GM12878 (cell line): ENCODE results near the gene COL4A2. TPM values are rescaled to one million over a fixed set of nuclear protein-coding genes. Genes with fewer than 3 reads are reported as not detected.

Source experiments
- ATAC-seq: fragments of 200-7000 bp; cut with Tn5 transposase; 3 replicates; pipeline ENCODE4 v1.9.1; 2020; ENCODE audit warnings: mild to moderate bottlenecking, moderate library complexity
- BruUV-seq: library from RNA; stranded (reverse); fragments of 400-500 nt; replicated peaks from 2 replicates; lab custom pipeline; 2021; lab: Mats Ljungman, UMichigan
- CTCF ChIA-PET: fragments of 300-600 bp; sonication (Branson Sonifier 250); formaldehyde crosslinking; extraction: SDS; loops from one replicate; lab custom pipeline; 2021; ENCODE audit warnings: inconsistent platforms; lab: Yijun Ruan, JAX
- POLR2A ChIA-PET: fragments of 350-600 bp; formaldehyde crosslinking; extraction: SDS; loops from one replicate; lab custom pipeline; 2021; ENCODE audit warnings: inconsistent platforms; lab: Charles Lee
- RAD21 ChIA-PET: fragments of 300-600 bp; sonication (Branson Sonifier 250); formaldehyde crosslinking; loops from one replicate; lab custom pipeline; 2023; ENCODE audit warnings: antibody characterized with exemption; ENCODE audit not compliant: unreplicated experiment; lab: Charles Lee
- SMC1A ChIA-PET: fragments of 300-600 bp; sonication (Branson Sonifier 250); formaldehyde crosslinking; loops from one replicate; lab custom pipeline; 2023; ENCODE audit not compliant: unreplicated experiment, uncharacterized antibody; lab: Charles Lee
- DNase-seq: peaks from one replicate; pipeline ENCODE4 v3.0.0-alpha.2; 2011; ENCODE audit warnings: low read depth, low spot score
- FAIRE-seq: peaks from 3 replicates; lab custom pipeline; 2011; peaks lifted over from hg19 to GRCh38; lab: Jason Lieb, UNC
- H2AFZ ChIP-seq: 2 replicates; pipeline ENCODE4 v1.6.0; 2011; ENCODE audit warnings: low read depth, low read length, control low read depth; ENCODE audit not compliant: control insufficient read depth
- H3K27ac ChIP-seq: 2 replicates; pipeline ENCODE4 v1.5.1; 2011; ENCODE audit warnings: control low read depth; ENCODE audit not compliant: control insufficient read depth, insufficient read depth
- H3K27me3 ChIP-seq, 2 experiments: replicated peaks in 1 of 2; 2 replicates each; pipeline versions ENCODE4 v1.6.0 to v1.6.1; 2011; ENCODE audit warnings: low read length in 1 of 2; ENCODE audit not compliant: control insufficient read depth in 2 of 2, insufficient read depth in 2 of 2
- H3K36me3 ChIP-seq, 2 experiments: 2 replicates each; pipeline ENCODE4 v1.5.1; 2011; ENCODE audit warnings: low read length in 1 of 2; ENCODE audit not compliant: control insufficient read depth in 2 of 2, insufficient read depth in 2 of 2
- H3K4me1 ChIP-seq: 2 replicates; pipeline ENCODE4 v1.6.1; 2011; ENCODE audit warnings: mild to moderate bottlenecking, low read length, moderate library complexity, mixed read lengths; ENCODE audit not compliant: control insufficient read depth, insufficient read depth
- H3K4me2 ChIP-seq: 2 replicates; pipeline ENCODE4 v1.6.0; 2011; ENCODE audit warnings: control low read depth; ENCODE audit not compliant: control insufficient read depth, insufficient read depth
- H3K4me3 ChIP-seq: fragments of 200-600 bp; sonication (generic); 2 replicates; pipeline ENCODE4 v1.5.1; 2016
- H3K79me2 ChIP-seq: 2 replicates; pipeline ENCODE4 v1.6.0; 2011; ENCODE audit warnings: low read length; ENCODE audit not compliant: control insufficient read depth, insufficient read depth
- H3K9ac ChIP-seq: 2 replicates; pipeline ENCODE4 v1.8.0; 2011; ENCODE audit warnings: low read length, control low read depth, mixed read lengths; ENCODE audit not compliant: control insufficient read depth, insufficient read depth
- H3K9me3 ChIP-seq: replicated peaks from 3 replicates; pipeline ENCODE4 v1.5.1; 2011; ENCODE audit warnings: mild to moderate bottlenecking, low read length; ENCODE audit not compliant: control insufficient read depth, insufficient read depth
- H4K20me1 ChIP-seq: 2 replicates; pipeline ENCODE4 v1.6.0; 2011; ENCODE audit not compliant: control insufficient read depth, insufficient read depth
- BMI1 ChIP-seq: fragments of 450-650 bp; IDR thresholded peaks from 2 replicates; pipeline ENCODE4 v1.6.1; 2016; ENCODE audit warnings: mild to moderate bottlenecking, moderate library complexity, borderline replicate concordance
- EED ChIP-seq: sonication (generic); IDR thresholded peaks from 2 replicates; pipeline ENCODE4 v1.6.1; 2016; ENCODE audit warnings: antibody characterized with exemption, low read depth
- EGR1 ChIP-seq, 2 experiments: IDR thresholded peaks; 1 replicate in 1 of 2; 2 replicates in 1 of 2; pipeline ENCODE4 v1.6.1; 2011 to 2012; ENCODE audit warnings: low read depth in 2 of 2, low read length in 2 of 2, borderline replicate concordance in 1 of 2, mild to moderate bottlenecking in 1 of 2, moderate library complexity in 1 of 2
- ESRRA ChIP-seq: IDR thresholded peaks from 2 replicates; pipeline ENCODE4 v1.6.1; 2012; ENCODE audit warnings: mild to moderate bottlenecking, low read length, improper control_type of control experiment
- HCFC1 ChIP-seq: fragments of 150-350 bp; IDR thresholded peaks from 2 replicates; pipeline ENCODE4 v1.6.1; 2014; ENCODE audit warnings: low read length
- MTA2 ChIP-seq: fragments of 450-650 bp; IDR thresholded peaks from 2 replicates; pipeline ENCODE4 v1.6.1; 2016; ENCODE audit warnings: low read depth, mild to moderate bottlenecking, moderate library complexity
- MYB ChIP-seq: fragments of 150-350 bp; IDR thresholded peaks from 2 replicates; pipeline ENCODE4 v1.6.1; 2014; ENCODE audit warnings: mild to moderate bottlenecking, low read depth, low read length, borderline replicate concordance
- MYC ChIP-seq: IDR thresholded peaks from 2 replicates; pipeline ENCODE4 v1.6.1; 2011; ENCODE audit warnings: mild to moderate bottlenecking, low read length, moderate library complexity, inconsistent platforms; ENCODE audit not compliant: insufficient read depth, insufficient replicate concordance, insufficient read length, severe bottlenecking
- NBN ChIP-seq: fragments of 450-650 bp; IDR thresholded peaks from 2 replicates; pipeline ENCODE4 v1.6.1; 2016
- NR2C1 ChIP-seq: fragments of 450-650 bp; IDR thresholded peaks from 2 replicates; pipeline ENCODE4 v1.6.1; 2017; ENCODE audit warnings: antibody characterized with exemption, mild to moderate bottlenecking, moderate library complexity
- POLR2A ChIP-seq: IDR thresholded peaks from 2 replicates; pipeline ENCODE4 v1.6.1; 2011; ENCODE audit warnings: low read depth, mild to moderate bottlenecking, low read length
- SP1 ChIP-seq: IDR thresholded peaks from one replicate; pipeline ENCODE4 v1.6.1; 2011; ENCODE audit warnings: low read depth, low read length
- SREBF2 ChIP-seq: IDR thresholded peaks from 2 replicates; pipeline ENCODE4 v1.6.1; 2012; ENCODE audit warnings: mild to moderate bottlenecking, low read length
- SRF ChIP-seq, 2 experiments: IDR thresholded peaks; 2 replicates each; pipeline ENCODE4 v1.6.1; 2011; ENCODE audit warnings: low read depth in 2 of 2, low read length in 2 of 2, mild to moderate bottlenecking in 1 of 2, moderate library complexity in 1 of 2
- TCF12 ChIP-seq: IDR thresholded peaks from 2 replicates; pipeline ENCODE4 v1.6.1; 2011; ENCODE audit warnings: low read depth, mild to moderate bottlenecking, low read length
- ZNF217 ChIP-seq: fragments of 450-650 bp; IDR thresholded peaks from 2 replicates; pipeline ENCODE4 v1.6.1; 2017; ENCODE audit warnings: antibody characterized with exemption, mild to moderate bottlenecking
- ZNF384 ChIP-seq: IDR thresholded peaks from 2 replicates; pipeline ENCODE4 v1.6.1; 2012; ENCODE audit warnings: low read depth, mild to moderate bottlenecking, low read length, improper control_type of control experiment, borderline replicate concordance
- WGBS: methylation state at CpG from one replicate; pipeline ENCODE4 v1.1.6; 2016; ENCODE audit warnings: low lambda C conversion rate; ENCODE audit not compliant: insufficient replicate concordance, insufficient coverage; ENCODE audit errors: missing lambda C conversion rate; 5-methylcytosine and 5-hydroxymethylcytosine counted together
- in situ Hi-C: fragments of 300-500 bp; cut with MboI; formaldehyde crosslinking; loops from 9 replicates; pipeline ENCODE4 v1.14.3; 2018; ENCODE audit warnings: mixed read lengths
- intact Hi-C: fragments of 100-400 bp; cut with micrococcal nuclease; formaldehyde crosslinking; loops from one replicate; pipeline ENCODE4 v1.14.2; 2022; ENCODE audit not compliant: unreplicated experiment
- polyA plus RNA-seq, 11 experiments: library from polyadenylated mRNA; depleted of rRNA in 4 of 11; unstranded in 6 of 11; stranded (reverse) in 5 of 11; fragments of >200 nt; fragmentation: Nextera tagmentation in 4 of 11; fragmentation: Illumina TruSeq in 1 of 11; extraction: Ambion mirVana in 4 of 11; extraction: Trizol in 1 of 11; gene quantifications; 1 replicate in 1 of 11; 2 replicates in 10 of 11; pipeline versions ENCODE4 v1.2.1 to v1.2.3, GENCODE V29; 2011 to 2016; ENCODE audit warnings: inconsistent platforms in 2 of 11, missing spikeins in 2 of 11, low read depth in 1 of 11
- total RNA-seq, 4 experiments: library from RNA; depleted of rRNA in 3 of 4; stranded (reverse); fragments of >200 nt in 3 of 4; fragmentation: Illumina TruSeq in 1 of 4; extraction: Trizol in 1 of 4; gene quantifications; 2 replicates each; pipeline versions ENCODE4 v1.2.1 to v1.2.3, GENCODE V29; 2013 to 2021
- TF ChIP-seq, protein P1 (sequence below): IDR thresholded peaks from 2 replicates; pipeline ENCODE4 v1.6.1; 2012; ENCODE audit warnings: low read depth, low read length, improper control_type of control experiment
- TF ChIP-seq, protein P2 (sequence below): IDR thresholded peaks from 2 replicates; pipeline ENCODE4 v1.6.1; 2012; ENCODE audit warnings: low read depth, low read length, improper control_type of control experiment
- TF ChIP-seq, protein P3 (sequence below): fragments of 450-650 bp; IDR thresholded peaks from 2 replicates; pipeline ENCODE4 v1.6.1; 2017; ENCODE audit warnings: low read depth, mild to moderate bottlenecking, moderate library complexity

COL4A2 gene
- total and polyA plus RNA-seq, 10 of the 15 experiments (the other 5 are each of a cell fraction or from before 2014, with no cell fraction given): 0.16 to 1.6 (median 0.62) TPM; not detected in 3

DNA sequence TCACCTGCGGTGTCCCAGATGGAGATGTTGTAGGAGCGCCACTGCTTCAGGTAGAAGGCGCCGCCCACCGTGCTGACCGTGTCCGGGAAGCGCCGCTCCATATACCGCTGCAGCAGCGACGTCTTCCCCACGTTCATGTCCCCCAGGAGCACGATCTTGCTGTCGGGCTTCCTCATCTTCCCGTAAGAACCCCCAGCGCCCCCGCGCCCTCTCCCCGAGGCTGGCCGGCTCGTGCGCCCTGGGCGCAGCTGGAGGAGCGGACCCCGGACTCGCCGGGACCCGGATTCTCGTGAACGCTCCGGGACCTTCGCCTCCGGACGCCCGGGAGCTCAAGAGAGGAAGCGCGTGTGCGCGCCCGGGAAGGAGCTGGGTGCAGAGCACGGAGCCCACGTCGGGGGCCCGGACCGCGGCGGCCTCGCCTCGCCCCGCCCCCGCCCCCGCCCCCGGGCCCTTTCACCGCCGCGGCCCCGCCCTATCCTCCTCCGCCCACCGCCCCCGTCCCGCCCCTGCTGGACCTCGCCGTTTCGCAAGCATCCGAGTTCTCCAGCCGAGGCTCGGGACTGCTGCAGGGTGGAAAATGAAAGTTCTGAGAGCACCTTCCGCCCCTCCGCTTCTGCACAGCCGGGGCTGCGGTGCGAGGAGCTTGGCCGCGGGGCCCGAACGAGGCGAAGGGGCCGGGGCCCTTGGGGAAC lies 254.4 kb downstream of the COL4A2 start, which contains the start of gene RAB20 (continued):
- TF ChIP-seq ZNF217 (no peak), SP1 (peak; percentile 19), NR2C1 (no peak)

DNA sequence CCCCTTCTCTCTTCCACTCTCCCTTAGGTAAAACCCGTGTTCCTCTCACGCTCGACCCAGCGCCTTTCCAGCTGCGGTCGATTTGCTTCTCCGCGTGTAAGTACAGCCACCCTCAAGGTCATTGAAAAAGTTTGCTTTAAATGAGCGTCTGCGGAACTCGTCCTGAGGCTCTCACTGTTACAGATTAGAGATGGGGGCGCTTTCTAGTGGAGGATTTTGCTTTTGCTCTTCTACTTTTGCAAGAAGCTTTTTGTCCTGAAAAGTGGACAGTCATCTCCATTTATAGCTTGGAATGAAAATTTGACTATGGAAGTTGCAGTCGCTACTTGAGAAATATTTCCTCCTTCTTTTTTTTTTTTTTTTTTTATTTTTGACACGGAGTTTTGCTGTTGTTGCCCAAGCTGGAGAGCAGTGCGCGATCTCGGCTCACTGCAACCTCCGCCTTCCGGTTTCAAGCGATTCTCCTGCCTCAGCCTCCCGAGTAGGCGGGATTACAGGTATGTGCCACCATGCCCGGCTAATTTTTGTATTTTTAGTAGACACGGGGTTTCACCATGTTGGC lies 255.0 kb downstream of the COL4A2 start:
- POLR2A ChIA-PET: interaction anchor here (0.6 to 1.9 kb wide), 10 partner anchors 13 to 209 kb away, joined by 3 to 8 read pairs (median 4); no protein-coding TSS in a partner anchor
- ATAC-seq: no peak
- no peak for TF ChIP-seq SREBF2
- TF ChIP-seq, protein P1, sequence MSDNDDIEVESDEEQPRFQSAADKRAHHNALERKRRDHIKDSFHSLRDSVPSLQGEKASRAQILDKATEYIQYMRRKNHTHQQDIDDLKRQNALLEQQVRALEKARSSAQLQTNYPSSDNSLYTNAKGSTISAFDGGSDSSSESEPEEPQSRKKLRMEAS: no peak
- no peak; the same call in 1 of the 2 replicates for TF ChIP-seq ESRRA
- no peak for TF ChIP-seq MYB
- peak; percentile 3; the same call in 1 of the 2 replicates for TF ChIP-seq EED
- no peak; the same call in 1 of the 2 replicates for TF ChIP-seq ZNF384
- TF ChIP-seq HCFC1: no peak
- TF ChIP-seq MTA2: no peak
- TF ChIP-seq NBN: no peak
- no peak for TF ChIP-seq TCF12
- TF ChIP-seq SRF (IDR thresholded peaks at IDR 0.05; ENCODE audit: low read depth in 2 of 2, low read length in 2 of 2): no peak
- TF ChIP-seq EGR1 (IDR thresholded peaks at IDR 0.05; ENCODE audit: borderline replicate concordance in 1 of 2, low read depth in 2 of 2, low read length in 2 of 2): 0 out of 3 replicates have a peak, but pooled peaks of 1 of the 2 experiments have one; percentile 15
- no peak for TF ChIP-seq BMI1
- TF ChIP-seq POLR2A: no peak
- TF ChIP-seq, protein P2, sequence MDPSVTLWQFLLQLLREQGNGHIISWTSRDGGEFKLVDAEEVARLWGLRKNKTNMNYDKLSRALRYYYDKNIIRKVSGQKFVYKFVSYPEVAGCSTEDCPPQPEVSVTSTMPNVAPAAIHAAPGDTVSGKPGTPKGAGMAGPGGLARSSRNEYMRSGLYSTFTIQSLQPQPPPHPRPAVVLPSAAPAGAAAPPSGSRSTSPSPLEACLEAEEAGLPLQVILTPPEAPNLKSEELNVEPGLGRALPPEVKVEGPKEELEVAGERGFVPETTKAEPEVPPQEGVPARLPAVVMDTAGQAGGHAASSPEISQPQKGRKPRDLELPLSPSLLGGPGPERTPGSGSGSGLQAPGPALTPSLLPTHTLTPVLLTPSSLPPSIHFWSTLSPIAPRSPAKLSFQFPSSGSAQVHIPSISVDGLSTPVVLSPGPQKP: no peak
- TF ChIP-seq, protein P3, sequence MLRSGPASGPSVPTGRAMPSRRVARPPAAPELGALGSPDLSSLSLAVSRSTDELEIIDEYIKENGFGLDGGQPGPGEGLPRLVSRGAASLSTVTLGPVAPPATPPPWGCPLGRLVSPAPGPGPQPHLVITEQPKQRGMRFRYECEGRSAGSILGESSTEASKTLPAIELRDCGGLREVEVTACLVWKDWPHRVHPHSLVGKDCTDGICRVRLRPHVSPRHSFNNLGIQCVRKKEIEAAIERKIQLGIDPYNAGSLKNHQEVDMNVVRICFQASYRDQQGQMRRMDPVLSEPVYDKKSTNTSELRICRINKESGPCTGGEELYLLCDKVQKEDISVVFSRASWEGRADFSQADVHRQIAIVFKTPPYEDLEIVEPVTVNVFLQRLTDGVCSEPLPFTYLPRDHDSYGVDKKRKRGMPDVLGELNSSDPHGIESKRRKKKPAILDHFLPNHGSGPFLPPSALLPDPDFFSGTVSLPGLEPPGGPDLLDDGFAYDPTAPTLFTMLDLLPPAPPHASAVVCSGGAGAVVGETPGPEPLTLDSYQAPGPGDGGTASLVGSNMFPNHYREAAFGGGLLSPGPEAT: 0 out of 2 replicates have a peak, but pooled peaks have one; percentile 32
- TF ChIP-seq MYC: no peak

More for the DNA sequence above, 255.0 kb downstream of the COL4A2 start:
- WGBS: under 1% methylated on average over 19 of the region's 24 CpGs
- H3K9me3 ChIP-seq: no peaks in the 10 kb centered on the region; the same call in 2 of the 3 replicates
- BruUV-seq: TSS peak; percentile 88
- ChIA-PET CTCF (interaction anchor here (0.6 to 2.9 kb wide), 13 partner anchors 13 to 250 kb away, joined by 3 to 19 read pairs (median 4); no protein-coding TSS in a partner anchor), RAD21 (interaction anchor here (0.6 to 2.2 kb wide), 8 partner anchors 10 to 623 kb away, joined by 3 to 9 read pairs (median 4); no protein-coding TSS in a partner anchor), SMC1A (interaction anchor here (0.9 to 2.2 kb wide), 9 partner anchors 10 to 109 kb away, joined by 3 to 11 read pairs (median 5); partner anchors contain the start of gene NAXD)
- peaks cover 4% of the 10 kb centered on the region; the same call in 1 of the 2 replicates for H3K79me2 ChIP-seq
- peaks cover 2% of the 10 kb centered on the region for H3K4me1 ChIP-seq
- peak overlapping the region; percentile 56 for H3K9ac ChIP-seq
- no peaks in the 10 kb centered on the region for H3K27me3 ChIP-seq
- peak overlapping the region; percentile 89 for H3K4me3 ChIP-seq
- no peaks in the 10 kb centered on the region; a peak in 1 of 4 replicates for H3K36me3 ChIP-seq
- H4K20me1 ChIP-seq: no peaks in the 10 kb centered on the region
- intact Hi-C loops (loop anchor here (5.0 to 10.0 kb wide), 2 partner anchors 90 to 427 kb away; no protein-coding TSS in a partner anchor), in situ Hi-C loops (no loop called here)
- peak overlapping the region; percentile 71 for H3K27ac ChIP-seq
- H2AFZ ChIP-seq: peak overlapping the region; percentile 74
- FAIRE-seq (no peak), DNase-seq (no peak)
- peak overlapping the region; percentile 85 for H3K4me2 ChIP-seq
